ENCODE results near the gene IDH3B. TPM values are rescaled to one million over a fixed set of nuclear protein-coding genes. Genes with fewer than 3 reads are reported as not detected.

IDH3B gene
- total and polyA plus RNA-seq, 7 experiments from 2014 or later = 101 to 161 (median 107) TPM

DNA sequence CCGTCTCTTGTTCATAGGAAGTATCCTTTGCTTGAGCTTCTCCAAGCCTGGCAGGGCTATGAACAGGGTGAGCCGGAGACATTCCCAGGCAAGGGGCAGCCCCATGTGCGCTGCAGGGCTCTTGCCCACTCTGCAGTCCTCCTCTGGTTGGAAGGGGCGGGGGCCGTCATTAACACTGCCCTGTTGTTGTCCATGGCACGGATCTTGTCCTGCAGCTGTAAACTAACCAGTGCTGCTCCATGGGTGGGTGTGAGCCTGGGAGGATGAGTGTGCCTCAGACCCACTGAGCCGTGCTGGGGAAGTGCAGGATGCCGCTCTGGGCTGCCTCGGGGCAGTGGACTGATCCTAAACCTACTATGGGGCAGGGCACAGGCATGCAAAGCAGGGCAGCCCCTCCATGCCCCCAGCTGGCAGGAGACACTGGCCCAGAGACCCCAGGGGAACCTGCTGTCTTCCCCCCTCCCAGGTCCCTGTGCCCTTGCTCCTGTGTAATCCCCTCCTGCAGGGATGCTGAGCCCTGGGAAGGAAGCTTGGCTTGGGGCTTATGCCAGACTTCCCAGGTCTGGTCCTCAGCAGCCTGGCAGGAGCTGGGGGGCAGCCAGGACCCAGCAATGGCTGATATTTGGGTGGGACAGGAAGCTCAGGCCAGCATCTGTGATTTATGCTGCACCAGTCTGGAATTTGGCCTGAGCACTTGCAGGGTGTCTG lies 37.1 kb upstream of the IDH3B start:
- Histone ChIP-seq H3K27ac (ENCODE audit: low read depth, low read length) (no peak overlapping the region), H3K27me3 (ENCODE audit: control insufficient read depth in 2 of 2, insufficient read depth in 2 of 2, low read length in 2 of 2) (no peaks in the 10 kb centered on the region), H3K36me3 (ENCODE audit: control insufficient read depth in 2 of 3, insufficient read depth in 3 of 3, low read length in 3 of 3) (no peaks in the 10 kb centered on the region), H3K4me1 (ENCODE audit: control insufficient read depth in 2 of 2, insufficient read depth in 2 of 2, low read length in 2 of 2) (no peaks in the 10 kb centered on the region), H3K4me3 (ENCODE audit: low read length) (no peak overlapping the region), H3K9me3 (ENCODE audit: control insufficient read depth in 2 of 3, low read length in 3 of 3) (no peaks in the 10 kb centered on the region)
- peaks cover under 1 to 15% (median 2%) of the 10 kb centered on the region in 5 donors for H3K27me3 Mint-ChIP-seq
- peaks cover 0 to under 1% (median 0%) of the 10 kb centered on the region in 5 donors for H3K36me3 Mint-ChIP-seq
- CTCF ChIA-PET = no interaction called here
- intact Hi-C loops (cut with micrococcal nuclease) = no loop called here
- POLR2A ChIA-PET = interaction anchor here (1.8 kb wide), 1 partner anchor 41 kb away, joined by 4 read pairs; no protein-coding TSS in a partner anchor
- ATAC-seq = no peak
- H3K4me1 Mint-ChIP-seq = peaks cover 0 to 2% (median 0%) of the 10 kb centered on the region in 7 donors
- H3K27ac Mint-ChIP-seq = no peak overlapping the region
- no peaks in the 10 kb centered on the region for H3K9me3 Mint-ChIP-seq
- no peak overlapping the region for H3K4me3 Mint-ChIP-seq
- no peak for DNase-seq

DNA sequence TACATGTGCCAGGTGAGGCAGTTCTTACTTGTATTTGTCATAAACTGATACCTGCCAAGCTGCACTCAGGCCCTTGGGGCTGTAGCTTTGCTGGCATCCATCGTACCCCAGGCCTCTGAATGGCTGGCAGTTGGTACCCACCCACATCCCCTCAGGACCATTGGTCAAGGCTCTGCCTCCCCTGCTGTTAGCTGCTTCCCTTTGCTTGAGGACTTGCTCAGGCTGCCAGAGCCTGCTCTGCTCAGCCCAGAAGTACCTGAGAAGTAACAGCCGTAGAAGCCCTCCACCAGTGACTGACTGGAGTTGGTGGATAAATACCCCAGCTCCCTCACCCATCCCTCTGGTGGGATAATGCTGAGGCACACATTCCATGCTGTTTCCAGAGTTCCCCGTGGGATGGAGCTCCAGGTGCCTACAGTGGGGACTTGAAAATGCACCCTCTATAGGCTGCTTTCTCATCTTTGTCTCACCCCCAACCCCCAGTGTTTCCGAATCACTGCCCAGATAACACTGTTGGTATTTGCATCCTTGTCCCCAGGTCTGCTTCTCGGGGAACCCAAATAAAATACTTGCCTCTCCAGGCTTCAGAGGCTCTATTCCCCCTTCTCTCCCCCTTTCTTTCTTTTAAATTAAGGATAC lies 35.9 kb upstream of the IDH3B start:
- H3K9me3 Mint-ChIP-seq = peaks cover 0 to 1% (median 0%) of the 10 kb centered on the region in 11 donors
- peaks cover 0 to 4% (median 0%) of the 10 kb centered on the region in 5 donors for H3K36me3 Mint-ChIP-seq
- Histone ChIP-seq H3K4me3 (ENCODE audit: low read length) (no peak overlapping the region), H3K27me3 (ENCODE audit: control insufficient read depth in 2 of 2, insufficient read depth in 2 of 2, low read length in 2 of 2) (no peaks in the 10 kb centered on the region), H3K36me3 (ENCODE audit: control insufficient read depth in 2 of 3, insufficient read depth in 3 of 3, low read length in 3 of 3) (no peaks in the 10 kb centered on the region), H3K27ac (ENCODE audit: low read depth, low read length) (no peak overlapping the region), H3K9me3 (ENCODE audit: control insufficient read depth in 2 of 3, low read length in 3 of 3) (no peaks in the 10 kb centered on the region), H3K4me1 (ENCODE audit: control insufficient read depth in 2 of 2, insufficient read depth in 2 of 2, low read length in 2 of 2) (no peaks in the 10 kb centered on the region)
- ATAC-seq = no peak
- H3K27ac Mint-ChIP-seq = peak overlapping the region in 1 of 9 donors; percentile 24
- no peak overlapping the region for H3K4me3 Mint-ChIP-seq
- intact Hi-C loops (cut with micrococcal nuclease) = no loop called here
- H3K27me3 Mint-ChIP-seq = peaks cover 9 to 26% (median 12%) of the 10 kb centered on the region in 5 donors
- H3K4me1 Mint-ChIP-seq = peaks cover 0 to 3% (median 2%) of the 10 kb centered on the region in 7 donors
- DNase-seq = no peak
- ChIA-PET CTCF (interaction anchor here (1.6 kb wide), 1 partner anchor 15 kb away, joined by 3 read pairs; no protein-coding TSS in a partner anchor), POLR2A (interaction anchor here (0.9 to 1.8 kb wide), 2 partner anchors 10 to 42 kb away, joined by 3 to 4 read pairs; no protein-coding TSS in a partner anchor)

DNA sequence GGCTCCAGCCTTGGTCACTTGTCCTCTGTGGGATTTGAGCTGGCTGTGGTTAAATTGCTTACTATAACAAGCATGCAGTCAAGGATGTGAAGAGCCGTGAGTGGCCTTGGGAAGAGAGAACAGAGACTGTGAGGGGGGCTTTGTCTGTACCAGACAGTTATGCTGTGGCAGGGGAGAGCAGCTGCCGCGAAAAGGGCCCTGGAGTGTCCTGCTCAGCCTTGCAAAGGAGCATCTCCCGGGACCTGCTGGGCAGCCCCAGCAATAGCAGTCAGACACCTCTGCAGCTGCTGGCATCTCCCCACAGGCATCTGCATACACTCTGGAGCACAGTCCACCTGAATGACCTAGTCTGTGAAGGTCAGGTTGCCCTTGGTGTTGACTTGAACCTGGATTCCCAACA lies 34.9 kb upstream of the IDH3B start:
- H3K9me3 ChIP-seq (ENCODE audit: control insufficient read depth in 2 of 3, low read length in 3 of 3) = no peaks in the 10 kb centered on the region
- H3K36me3 Mint-ChIP-seq = peaks cover 0 to 4% (median 0%) of the 10 kb centered on the region in 5 donors
- H3K27me3 Mint-ChIP-seq = peaks cover 14 to 31% (median 18%) of the 10 kb centered on the region in 5 donors
- H3K9me3 Mint-ChIP-seq = peaks cover 0 to 1% (median 0%) of the 10 kb centered on the region in 11 donors
- no peak overlapping the region for H3K27ac Mint-ChIP-seq
- intact Hi-C loops (cut with micrococcal nuclease) = no loop called here
- CTCF ChIA-PET = interaction anchor here (1.6 kb wide), 1 partner anchor 16 kb away, joined by 3 read pairs; no protein-coding TSS in a partner anchor
- no peak overlapping the region for H3K27ac ChIP-seq (ENCODE audit: low read depth, low read length)
- H3K36me3 ChIP-seq (ENCODE audit: control insufficient read depth in 2 of 3, insufficient read depth in 3 of 3, low read length in 3 of 3) = no peaks in the 10 kb centered on the region
- POLR2A ChIA-PET = no interaction called here
- DNase-seq = no peak
- H3K4me1 ChIP-seq (ENCODE audit: control insufficient read depth in 2 of 2, insufficient read depth in 2 of 2, low read length in 2 of 2) = no peaks in the 10 kb centered on the region
- H3K4me3 ChIP-seq (ENCODE audit: low read length) = no peak overlapping the region
- no peak overlapping the region for H3K4me3 Mint-ChIP-seq
- H3K4me1 Mint-ChIP-seq = peaks cover 0 to 7% (median 5%) of the 10 kb centered on the region in 7 donors
- ATAC-seq = no peak
- H3K27me3 ChIP-seq (ENCODE audit: control insufficient read depth in 2 of 2, insufficient read depth in 2 of 2, low read length in 2 of 2) = peaks cover 4 to 8% of the 10 kb centered on the region in 2 donors

DNA sequence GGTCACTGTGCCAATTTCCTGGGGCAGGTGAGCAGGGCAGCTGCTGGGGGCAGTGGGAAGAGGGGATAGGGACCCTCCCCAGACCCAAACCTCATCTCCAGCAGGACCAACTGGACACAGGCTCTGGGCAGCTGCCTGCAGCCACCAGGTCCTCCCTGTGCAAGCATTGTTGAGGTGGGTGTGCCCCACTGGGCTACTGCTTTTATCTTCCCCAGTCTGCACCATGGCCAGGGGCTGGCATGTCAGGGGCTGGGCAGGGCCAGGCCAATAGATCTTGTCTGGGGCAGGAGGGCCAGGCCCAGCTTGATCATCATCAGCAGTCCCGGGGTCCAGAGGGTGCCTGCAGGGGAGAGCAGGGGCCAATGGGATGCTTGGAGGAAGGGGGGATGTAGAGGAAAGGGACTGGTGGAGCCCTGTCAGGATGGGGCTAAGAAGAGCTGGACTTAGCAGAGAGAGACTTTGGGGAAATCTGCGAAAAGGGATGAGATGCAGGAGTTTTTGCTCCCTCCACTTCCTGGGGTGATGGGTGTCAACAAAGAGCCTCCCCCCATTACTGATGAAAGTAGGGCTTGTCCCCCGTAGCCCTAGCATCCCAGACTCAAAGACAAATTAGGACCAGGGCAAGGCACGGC lies 34.3 kb upstream of the IDH3B start:
- peaks cover 14 to 31% (median 18%) of the 10 kb centered on the region in 5 donors for H3K27me3 Mint-ChIP-seq
- DNase-seq (no peak), ATAC-seq (no peak)
- Histone ChIP-seq H3K9me3 (ENCODE audit: control insufficient read depth in 2 of 3, low read length in 3 of 3) (no peaks in the 10 kb centered on the region), H3K36me3 (ENCODE audit: control insufficient read depth in 2 of 3, insufficient read depth in 3 of 3, low read length in 3 of 3) (no peaks in the 10 kb centered on the region), H3K27ac (ENCODE audit: low read depth, low read length) (no peak overlapping the region), H3K27me3 (ENCODE audit: control insufficient read depth in 2 of 2, insufficient read depth in 2 of 2, low read length in 2 of 2) (peaks cover 4 to 9% of the 10 kb centered on the region in 2 donors), H3K4me1 (ENCODE audit: control insufficient read depth in 2 of 2, insufficient read depth in 2 of 2, low read length in 2 of 2) (no peaks in the 10 kb centered on the region), H3K4me3 (ENCODE audit: low read length) (no peak overlapping the region)
- H3K4me1 Mint-ChIP-seq = peaks cover 0 to 7% (median 5%) of the 10 kb centered on the region in 7 donors
- H3K27ac Mint-ChIP-seq = peak overlapping the region in 1 of 9 donors; percentile 27
- ChIA-PET CTCF (no interaction called here), POLR2A (no interaction called here)
- intact Hi-C loops (cut with micrococcal nuclease) = no loop called here
- peaks cover 0 to 4% (median 0%) of the 10 kb centered on the region in 5 donors for H3K36me3 Mint-ChIP-seq
- H3K9me3 Mint-ChIP-seq = peaks cover 0 to 1% (median 0%) of the 10 kb centered on the region in 11 donors
- no peak overlapping the region for H3K4me3 Mint-ChIP-seq

DNA sequence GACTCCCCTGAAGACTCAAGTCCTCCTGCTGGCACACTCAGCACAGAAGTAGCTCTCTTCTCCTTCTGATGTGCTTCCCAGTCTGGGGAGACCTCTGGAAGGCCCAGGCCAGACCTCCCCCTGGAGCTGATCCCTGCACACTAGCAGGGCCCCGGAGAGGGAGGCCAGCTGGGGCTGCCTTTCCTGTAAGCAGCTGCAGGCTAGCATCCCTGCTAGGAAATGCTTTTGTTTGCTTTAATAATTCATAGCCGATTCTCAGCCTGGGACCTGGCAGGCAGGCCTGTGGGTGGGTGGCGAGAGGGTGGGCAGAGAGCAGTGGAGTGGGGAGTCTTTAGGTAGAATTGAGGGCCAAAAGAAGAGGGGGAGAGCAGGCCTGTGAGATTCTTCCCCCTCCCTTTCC lies 33.8 kb upstream of the IDH3B start:
- Mint-ChIP-seq H3K4me3 (no peak overlapping the region), H3K9me3 (peaks cover 0 to 1% (median 0%) of the 10 kb centered on the region in 11 donors), H3K27ac (no peak overlapping the region), H3K4me1 (peaks cover 0 to 7% (median 5%) of the 10 kb centered on the region in 7 donors), H3K36me3 (peaks cover 0 to 4% (median 0%) of the 10 kb centered on the region in 5 donors), H3K27me3 (peaks cover 14 to 31% (median 18%) of the 10 kb centered on the region in 5 donors)
- Histone ChIP-seq H3K4me3 (ENCODE audit: low read length) (no peak overlapping the region), H3K4me1 (ENCODE audit: control insufficient read depth in 2 of 2, insufficient read depth in 2 of 2, low read length in 2 of 2) (no peaks in the 10 kb centered on the region), H3K27me3 (ENCODE audit: control insufficient read depth in 2 of 2, insufficient read depth in 2 of 2, low read length in 2 of 2) (peaks cover 4 to 9% of the 10 kb centered on the region in 2 donors), H3K27ac (ENCODE audit: low read depth, low read length) (no peak overlapping the region), H3K36me3 (ENCODE audit: control insufficient read depth in 2 of 3, insufficient read depth in 3 of 3, low read length in 3 of 3) (no peaks in the 10 kb centered on the region), H3K9me3 (ENCODE audit: control insufficient read depth in 2 of 3, low read length in 3 of 3) (no peaks in the 10 kb centered on the region)
- ATAC-seq (no peak), DNase-seq (no peak)
- CTCF ChIA-PET = interaction anchor here (1.4 kb wide), 1 partner anchor 48 kb away, joined by 3 read pairs; no protein-coding TSS in a partner anchor
- POLR2A ChIA-PET = interaction anchor here (0.8 kb wide), 1 partner anchor 46 kb away, joined by 3 read pairs; no protein-coding TSS in a partner anchor
- intact Hi-C loops (cut with micrococcal nuclease) = no loop called here

DNA sequence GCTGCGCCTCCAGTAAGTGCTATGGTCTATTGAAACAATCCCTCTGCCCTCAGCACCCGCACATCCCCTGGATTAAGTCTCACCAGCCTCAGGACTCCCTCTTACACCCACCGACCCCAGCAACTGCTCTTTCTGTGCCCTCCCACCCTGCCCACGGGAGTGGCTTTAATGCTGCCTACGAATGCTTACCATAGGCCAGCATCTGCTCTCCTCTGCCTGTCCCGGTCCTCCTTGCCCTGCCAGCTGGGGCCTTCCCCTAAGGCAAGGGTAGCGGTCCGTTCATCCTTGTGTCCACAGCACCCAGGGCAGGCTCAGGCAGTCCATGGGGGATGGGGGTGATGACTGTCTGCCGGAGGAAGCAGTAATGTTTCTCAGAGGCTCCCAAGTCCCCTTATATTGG lies 32.6 kb upstream of the IDH3B start:
- no peak for ATAC-seq
- Histone ChIP-seq H3K9me3 (ENCODE audit: control insufficient read depth in 2 of 3, low read length in 3 of 3) (no peaks in the 10 kb centered on the region), H3K27me3 (ENCODE audit: control insufficient read depth in 2 of 2, insufficient read depth in 2 of 2, low read length in 2 of 2) (peaks cover 4 to 9% of the 10 kb centered on the region in 2 donors), H3K4me1 (ENCODE audit: control insufficient read depth in 2 of 2, insufficient read depth in 2 of 2, low read length in 2 of 2) (no peaks in the 10 kb centered on the region), H3K4me3 (ENCODE audit: low read length) (no peak overlapping the region), H3K27ac (ENCODE audit: low read depth, low read length) (no peak overlapping the region), H3K36me3 (ENCODE audit: control insufficient read depth in 2 of 3, insufficient read depth in 3 of 3, low read length in 3 of 3) (no peaks in the 10 kb centered on the region)
- H3K36me3 Mint-ChIP-seq = peaks cover 0 to 6% (median 0%) of the 10 kb centered on the region in 5 donors
- DNase-seq = no peak
- peaks cover 5 to 12% (median 10%) of the 10 kb centered on the region in 7 donors for H3K4me1 Mint-ChIP-seq
- CTCF ChIA-PET = interaction anchor here (1.4 kb wide), 1 partner anchor 49 kb away, joined by 3 read pairs; no protein-coding TSS in a partner anchor
- POLR2A ChIA-PET = no interaction called here
- intact Hi-C loops (cut with micrococcal nuclease) = no loop called here
- H3K27me3 Mint-ChIP-seq = peaks cover 16 to 37% (median 23%) of the 10 kb centered on the region in 5 donors
- H3K27ac Mint-ChIP-seq = no peak overlapping the region
- no peak overlapping the region for H3K4me3 Mint-ChIP-seq
- H3K9me3 Mint-ChIP-seq = peaks cover 0 to 4% (median 0%) of the 10 kb centered on the region in 11 donors

Data from naive thymus-derived CD4-positive, alpha-beta T cell (primary cell).